A549 (cell line): ENCODE results near the gene ITGA11. TPM values are rescaled to one million over a fixed set of nuclear protein-coding genes. Genes with fewer than 3 reads are reported as not detected.

ENCODE experiments used
- ATAC-seq, 2 experiments: fragments of 200-7000 bp in 1 of 2; fragments of >200 bp in 1 of 2; cut with Nextera tagmentation in 1 of 2; cut with Tn5 transposase in 1 of 2; 3 replicates each; pipeline versions ENCODE4 v1.8.0 to v1.9.1; 2018 to 2020; ENCODE audit warnings: mild to moderate bottlenecking in 1 of 2, moderate library complexity in 1 of 2
- CTCF ChIA-PET: fragments of 300-600 bp; sonication (Branson Sonifier 250); formaldehyde crosslinking; extraction: SDS; loops from one replicate; lab custom pipeline; 2021; ENCODE audit warnings: antibody characterized with exemption, inconsistent platforms; lab: Yijun Ruan, JAX
- POLR2A ChIA-PET: fragments of 350-600 bp; formaldehyde crosslinking; extraction: SDS; loops from one replicate; lab custom pipeline; 2021; ENCODE audit warnings: antibody characterized with exemption, inconsistent platforms; lab: Yijun Ruan, JAX
- DNase-seq, 2 experiments: peaks; one replicate each; pipeline versions ENCODE4 v3.0.0 to v3.0.0-alpha.2; 2011 to 2016; ENCODE audit warnings: low read depth in 1 of 2, low spot score in 1 of 2
- FAIRE-seq: peaks from 2 replicates; lab custom pipeline; 2011; peaks lifted over from hg19 to GRCh38; lab: Jason Lieb, UNC
- H3K27ac ChIP-seq, 2 experiments: fragments of >200 bp; sonication (Bioruptor Twin); formaldehyde crosslinking; 3 replicates each; pipeline ENCODE4 v1.5.1; 2016 to 2017
- H3K4me1 ChIP-seq: fragments of >200 bp; sonication (Bioruptor Twin); formaldehyde crosslinking; 3 replicates; pipeline ENCODE4 v1.6.1; 2016
- H3K4me2 ChIP-seq: fragments of >200 bp; sonication (Bioruptor Twin); formaldehyde crosslinking; 3 replicates; pipeline ENCODE4 v1.6.1; 2016
- H3K4me3 ChIP-seq: fragments of >200 bp; sonication (Bioruptor Twin); formaldehyde crosslinking; 3 replicates; pipeline ENCODE4 v1.5.1; 2016
- H3K9me3 ChIP-seq: fragments of >200 bp; sonication (Bioruptor Twin); formaldehyde crosslinking; 3 replicates; pipeline ENCODE4 v1.6.1; 2016
- CBX2 ChIP-seq: fragments of 200-600 bp; sonication (generic); IDR thresholded peaks from 2 replicates; pipeline ENCODE4 v1.6.1; 2016; ENCODE audit warnings: low read depth, mild to moderate bottlenecking, borderline replicate concordance
- CEBPB ChIP-seq, 2 experiments: fragments of >200 bp in 1 of 2; sonication (Bioruptor Twin) in 1 of 2; formaldehyde crosslinking in 1 of 2; IDR thresholded peaks; 2 replicates each; pipeline ENCODE4 v1.6.1; 2012 to 2016
- CHD2 ChIP-seq: fragments of 150-350 bp; IDR thresholded peaks from 2 replicates; pipeline ENCODE4 v1.6.1; 2014; ENCODE audit warnings: low read length; ENCODE audit not compliant: partially characterized antibody
- E2F6 ChIP-seq: IDR thresholded peaks from 2 replicates; pipeline ENCODE4 v1.6.1; 2012; ENCODE audit warnings: low read depth, borderline replicate concordance
- EHF ChIP-seq: fragments of 250-450 bp; sonication (Bioruptor Pico); IDR thresholded peaks from 2 replicates; pipeline ENCODE4 v1.5.0; 2020; ENCODE audit warnings: mild to moderate bottlenecking
- ESRRA ChIP-seq: fragments of 150-350 bp; IDR thresholded peaks from 2 replicates; pipeline ENCODE4 v1.6.1; 2014; ENCODE audit warnings: mild to moderate bottlenecking, low read length, borderline replicate concordance
- FOSB ChIP-seq: fragments of 250-450 bp; sonication (Bioruptor Pico); IDR thresholded peaks from 2 replicates; pipeline ENCODE4 v1.5.0; 2020; ENCODE audit warnings: mild to moderate bottlenecking, moderate library complexity
- FOSL2 ChIP-seq, 2 experiments: fragments of 450-650 bp in 1 of 2; fragments of >200 bp in 1 of 2; sonication (Bioruptor Twin) in 1 of 2; formaldehyde crosslinking; IDR thresholded peaks; 2 replicates each; pipeline versions ENCODE4 v1.5.0 to v1.6.1; 2016 to 2020; ENCODE audit warnings: mild to moderate bottlenecking in 1 of 2, moderate library complexity in 1 of 2
- FOXS1 ChIP-seq: fragments of 250-450 bp; sonication (Bioruptor Pico); IDR thresholded peaks from 2 replicates; pipeline ENCODE4 v1.5.0; 2020; ENCODE audit warnings: mild to moderate bottlenecking, moderate library complexity
- GATA3 ChIP-seq: IDR thresholded peaks from 2 replicates; pipeline ENCODE4 v1.6.1; 2012; ENCODE audit warnings: borderline replicate concordance
- HDAC2 ChIP-seq: fragments of 200-600 bp; sonication (generic); IDR thresholded peaks from 2 replicates; pipeline ENCODE4 v1.6.1; 2016
- HMGXB4 ChIP-seq: fragments of 250-450 bp; sonication (Bioruptor Pico); IDR thresholded peaks from 2 replicates; pipeline ENCODE4 v1.5.0; 2021; ENCODE audit warnings: mild to moderate bottlenecking, moderate library complexity, borderline replicate concordance
- HOXA7 ChIP-seq: fragments of 250-450 bp; sonication (Bioruptor Pico); IDR thresholded peaks from 2 replicates; pipeline ENCODE4 v1.5.0; 2020; ENCODE audit warnings: mild to moderate bottlenecking, moderate library complexity
- HOXB13 ChIP-seq: fragments of 250-450 bp; sonication (Bioruptor Pico); IDR thresholded peaks from 2 replicates; pipeline ENCODE4 v1.5.0; 2020; ENCODE audit warnings: low read depth, mild to moderate bottlenecking, moderate library complexity
- KDM1A ChIP-seq: fragments of 200-600 bp; sonication (generic); IDR thresholded peaks from 2 replicates; pipeline ENCODE4 v1.6.1; 2016; ENCODE audit warnings: low read depth, mild to moderate bottlenecking
- POLR2A ChIP-seq: IDR thresholded peaks from 2 replicates; pipeline ENCODE4 v1.6.1; 2012; ENCODE audit warnings: mild to moderate bottlenecking, low read length
- RAD21 ChIP-seq, 2 experiments: fragments of >200 bp in 1 of 2; sonication (Bioruptor Twin) in 1 of 2; formaldehyde crosslinking in 1 of 2; IDR thresholded peaks in 1 of 2; conservative IDR thresholded peaks in 1 of 2; 2 replicates in 1 of 2; 3 replicates in 1 of 2; pipeline ENCODE4 v1.6.1; 2012 to 2018; ENCODE audit warnings: inconsistent platforms in 1 of 2
- RARB ChIP-seq: fragments of 250-450 bp; sonication (Bioruptor Pico); IDR thresholded peaks from 2 replicates; pipeline ENCODE4 v1.8.0; 2021; ENCODE audit warnings: mild to moderate bottlenecking, moderate library complexity
- SMC3 ChIP-seq: fragments of >200 bp; sonication (Bioruptor Twin); formaldehyde crosslinking; IDR thresholded peaks from 3 replicates; pipeline ENCODE4 v1.6.1; 2018; ENCODE audit warnings: inconsistent platforms
- TP53 ChIP-seq: fragments of 250-450 bp; sonication (Bioruptor Pico); IDR thresholded peaks from 2 replicates; pipeline ENCODE4 v1.5.0; 2021; ENCODE audit warnings: mild to moderate bottlenecking, moderate library complexity
- ZC3H11A ChIP-seq: fragments of 450-650 bp; IDR thresholded peaks from 2 replicates; pipeline ENCODE4 v1.6.1; 2014; ENCODE audit warnings: antibody characterized with exemption, mild to moderate bottlenecking
- ZFP36 ChIP-seq: fragments of 450-650 bp; IDR thresholded peaks from 2 replicates; pipeline ENCODE4 v1.6.1; 2014; ENCODE audit warnings: borderline replicate concordance; ENCODE audit not compliant: partially characterized antibody
- ZSCAN20 ChIP-seq: fragments of 250-450 bp; sonication (Bioruptor Pico); IDR thresholded peaks from 2 replicates; pipeline ENCODE4 v1.8.0; 2022; ENCODE audit warnings: mild to moderate bottlenecking, moderate library complexity
- WGBS: methylation state at CpG from one replicate; pipeline ENCODE4 v1.1.6; 2017; ENCODE audit errors: missing lambda C conversion rate; 5-methylcytosine and 5-hydroxymethylcytosine counted together
- polyA plus RNA-seq, 4 experiments: library from polyadenylated mRNA; depleted of rRNA in 3 of 4; stranded (reverse); fragments of >200 nt; fragmentation: RNase III in 1 of 4; extraction: RNeasy Plus Mini Kit Qiagen cat#74134 plus additional on column Dnase treatment in 1 of 4; gene quantifications; 2 replicates in 3 of 4; 3 replicates in 1 of 4; pipeline ENCODE4 v1.2.3, GENCODE V29; 2011 to 2017
- TF ChIP-seq, protein P1 (sequence below): fragments of 200-600 bp; sonication (generic); IDR thresholded peaks from 2 replicates; pipeline ENCODE4 v1.6.1; 2016; ENCODE audit warnings: antibody characterized with exemption, mild to moderate bottlenecking, moderate library complexity

ITGA11 gene
- polyA plus RNA-seq, 2 of the 4 experiments (the other 2 are of a cell fraction) = 8.3 to 17.2 TPM

DNA sequence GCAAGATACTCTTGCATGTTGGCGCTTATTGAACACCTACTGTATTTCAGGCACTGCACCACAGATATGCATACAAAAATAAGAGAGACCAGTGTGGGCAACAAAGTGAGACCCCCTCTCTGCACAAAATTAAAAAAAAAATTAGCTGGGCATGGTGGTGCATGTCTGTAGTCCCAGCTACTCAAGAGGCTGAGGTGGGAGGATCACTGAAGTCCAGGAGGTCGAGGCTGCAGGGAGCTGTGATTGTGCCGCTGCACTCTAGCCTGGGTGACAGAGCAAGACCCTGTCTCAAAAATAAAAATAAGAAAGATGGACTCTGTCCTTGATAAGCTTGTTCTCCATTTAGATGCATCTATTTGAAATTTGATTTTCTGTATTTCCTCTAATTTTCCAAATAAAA is 133.6 kb downstream of the ITGA11 start:
- H3K4me1 ChIP-seq = peaks cover 22% of the 10 kb centered on the region
- ChIA-PET POLR2A (no interaction called here), CTCF (interaction anchor here (0.8 to 10.2 kb wide), 7 partner anchors 8 to 261 kb away, joined by 3 to 107 read pairs (median 4); no protein-coding TSS in a partner anchor)
- TF ChIP-seq HOXB13 (CRISPR knock-in tag) (no peak), CBX2 (no peak), EHF (CRISPR knock-in tag) (no peak), E2F6 (no peak), HMGXB4 (CRISPR knock-in tag) (no peak), CHD2 (no peak), CEBPB (IDR thresholded peaks at IDR 0.05) (no peak), FOXS1 (CRISPR knock-in tag) (no peak), KDM1A (no peak), SMC3 (no peak), FOSB (CRISPR knock-in tag) (no peak), ZC3H11A (no peak), RAD21 (conservative IDR thresholded peaks at IDR 0.05 in 1 of 2, IDR thresholded peaks at IDR 0.05 in 1 of 2) (no peak), ZFP36 (no peak), GATA3 (no peak)
- TF ChIP-seq, protein P1, sequence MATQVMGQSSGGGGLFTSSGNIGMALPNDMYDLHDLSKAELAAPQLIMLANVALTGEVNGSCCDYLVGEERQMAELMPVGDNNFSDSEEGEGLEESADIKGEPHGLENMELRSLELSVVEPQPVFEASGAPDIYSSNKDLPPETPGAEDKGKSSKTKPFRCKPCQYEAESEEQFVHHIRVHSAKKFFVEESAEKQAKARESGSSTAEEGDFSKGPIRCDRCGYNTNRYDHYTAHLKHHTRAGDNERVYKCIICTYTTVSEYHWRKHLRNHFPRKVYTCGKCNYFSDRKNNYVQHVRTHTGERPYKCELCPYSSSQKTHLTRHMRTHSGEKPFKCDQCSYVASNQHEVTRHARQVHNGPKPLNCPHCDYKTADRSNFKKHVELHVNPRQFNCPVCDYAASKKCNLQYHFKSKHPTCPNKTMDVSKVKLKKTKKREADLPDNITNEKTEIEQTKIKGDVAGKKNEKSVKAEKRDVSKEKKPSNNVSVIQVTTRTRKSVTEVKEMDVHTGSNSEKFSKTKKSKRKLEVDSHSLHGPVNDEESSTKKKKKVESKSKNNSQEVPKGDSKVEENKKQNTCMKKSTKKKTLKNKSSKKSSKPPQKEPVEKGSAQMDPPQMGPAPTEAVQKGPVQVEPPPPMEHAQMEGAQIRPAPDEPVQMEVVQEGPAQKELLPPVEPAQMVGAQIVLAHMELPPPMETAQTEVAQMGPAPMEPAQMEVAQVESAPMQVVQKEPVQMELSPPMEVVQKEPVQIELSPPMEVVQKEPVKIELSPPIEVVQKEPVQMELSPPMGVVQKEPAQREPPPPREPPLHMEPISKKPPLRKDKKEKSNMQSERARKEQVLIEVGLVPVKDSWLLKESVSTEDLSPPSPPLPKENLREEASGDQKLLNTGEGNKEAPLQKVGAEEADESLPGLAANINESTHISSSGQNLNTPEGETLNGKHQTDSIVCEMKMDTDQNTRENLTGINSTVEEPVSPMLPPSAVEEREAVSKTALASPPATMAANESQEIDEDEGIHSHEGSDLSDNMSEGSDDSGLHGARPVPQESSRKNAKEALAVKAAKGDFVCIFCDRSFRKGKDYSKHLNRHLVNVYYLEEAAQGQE = no peak
- FAIRE-seq (no peak), DNase-seq (no peak), ATAC-seq (no peak)
- H3K4me2 ChIP-seq = no peak overlapping the region
- WGBS = 96% methylated on average over 3 of the region's 3 CpGs
- H3K9me3 ChIP-seq = no peaks in the 10 kb centered on the region
- no peak overlapping the region for H3K27ac ChIP-seq
- H3K4me3 ChIP-seq = no peak overlapping the region

DNA sequence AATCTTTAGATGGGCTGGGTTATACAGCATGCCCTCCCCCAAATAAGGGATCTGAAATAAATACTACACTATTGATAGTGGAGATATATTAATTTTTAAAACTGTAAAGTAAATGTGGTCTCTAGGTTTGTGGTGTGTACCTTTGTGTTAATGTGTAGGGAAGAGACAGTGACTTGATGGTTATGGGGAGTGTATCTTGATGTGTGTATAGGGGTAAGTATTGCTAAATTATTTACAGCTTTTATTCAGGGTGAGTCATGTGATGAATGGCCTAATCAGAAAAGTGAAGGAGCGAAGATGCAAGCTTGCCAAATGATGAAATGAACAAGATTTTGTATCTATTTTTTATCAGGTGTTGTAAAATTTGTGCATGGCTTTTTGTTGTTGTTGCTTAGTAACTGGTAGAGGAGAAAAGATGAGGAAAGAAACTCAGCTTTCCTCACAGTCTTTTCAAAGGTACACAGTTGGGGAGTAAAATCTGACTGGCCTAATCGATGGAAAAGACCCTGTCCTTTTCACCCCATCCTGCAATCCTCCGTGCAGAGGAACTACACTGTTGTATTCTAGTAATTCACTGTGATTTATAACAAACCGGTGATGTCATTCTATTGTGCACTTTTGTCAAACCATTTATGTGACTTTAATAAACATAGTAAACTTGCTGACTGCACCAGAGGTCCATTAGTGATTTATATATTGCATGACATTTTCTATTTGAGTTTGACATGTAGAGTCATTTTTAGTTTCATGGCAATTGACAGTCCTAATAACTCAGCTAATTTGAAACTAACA is 136.8 kb downstream of the ITGA11 start:
- no peaks in the 10 kb centered on the region for H3K9me3 ChIP-seq
- ATAC-seq (0 out of 6 replicates have a peak, but pooled peaks of 1 of the 2 experiments have one; percentile 17), FAIRE-seq (no peak), DNase-seq (no peak)
- H3K4me3 ChIP-seq = no peak overlapping the region
- ChIA-PET CTCF (interaction anchor here (0.6 to 10.2 kb wide), 8 partner anchors 11 to 526 kb away, joined by 3 to 107 read pairs (median 4); no protein-coding TSS in a partner anchor), POLR2A (interaction anchor here (0.9 to 2.0 kb wide), 2 partner anchors 18 to 42 kb away, joined by 3 to 7 read pairs; partner anchors contain the start of gene FEM1B)
- H3K27ac ChIP-seq = no peak overlapping the region
- H3K4me1 ChIP-seq = peaks cover 18% of the 10 kb centered on the region
- 85% methylated on average over 4 of the region's 4 CpGs for WGBS
- no peak overlapping the region for H3K4me2 ChIP-seq
- TF ChIP-seq TP53 (CRISPR knock-in tag) (no peak), RARB (CRISPR knock-in tag) (no peak), FOSL2 (IDR thresholded peaks at IDR 0.05) (no peak), FOSL2 (CRISPR knock-in tag; IDR thresholded peaks at IDR 0.05) (peak; percentile 37), ESRRA (no peak), HOXA7 (CRISPR knock-in tag) (no peak), ZSCAN20 (CRISPR knock-in tag) (no peak), POLR2A (no peak), HDAC2 (no peak)
